ENCODE results near the gene LINGO4. TPM values are rescaled to one million over a fixed set of nuclear protein-coding genes. Genes with fewer than 3 reads are reported as not detected.

Gene LINGO4
- total RNA-seq: not detected in 2 replicates
- not detected in 2 replicates for polyA plus RNA-seq
- not detected in 2 replicates for polyA plus RNA-seq (2012)
- not detected in 2 replicates for polyA minus RNA-seq (ENCODE audit: low replicate concordance)

- Histone ChIP-seq H3K4me2 (ENCODE audit: extremely low read depth, insufficient read depth, low read length) (no peak within 1 kb of the TSS), H2AFZ (ENCODE audit: low read length) (no peak within 1 kb of the TSS), H3K9ac (ENCODE audit: insufficient read depth, low read length) (no peak within 1 kb of the TSS), H3K79me2 (ENCODE audit: control insufficient read depth, insufficient read depth, low read length) (no peaks in the 10 kb centered on the region), H3K36me3 (ENCODE audit: control insufficient read depth, insufficient read depth, low read length) (no peaks in the 10 kb centered on the region), H3K4me3 (replicated peaks in 1 of 4; ENCODE audit: control extremely low read depth in 1 of 4, insufficient read depth in 1 of 4, low read depth in 3 of 4, low read length in 4 of 4) (no peak within 1 kb of the TSS), H3K4me1 (ENCODE audit: control insufficient read depth, extremely low read depth, insufficient read depth, low read length) (no peaks in the 10 kb centered on the region), H3K27ac (ENCODE audit: insufficient read depth, low read length) (no peak within 1 kb of the TSS), H4K20me1 (ENCODE audit: control insufficient read depth, extremely low read depth, insufficient read depth, low read length) (no peaks in the 10 kb centered on the region), H3K9me3 (ENCODE audit: control insufficient read depth, insufficient read depth, low read depth, low read length) (no peaks in the 10 kb centered on the region), H3K27me3 (ENCODE audit: control insufficient read depth, insufficient read depth, low read length) (peaks cover 56% of the 10 kb centered on the region)
- DNase-seq (ENCODE audit: low read depth in 2 of 2): no peak
- TF ChIP-seq CTCF (conservative IDR thresholded peaks at IDR 0.05 in 1 of 2, IDR thresholded peaks at IDR 0.05 in 1 of 2; ENCODE audit: low read depth in 1 of 2, low read length in 2 of 2): no peak
- TF ChIP-seq EZH2 (IDR thresholded peaks at IDR 0.05; ENCODE audit: low read length, missing control alignments): no peak
Measured at GRCh38 chr1:151805066-151805820, at the start of gene LINGO4. Gene LINGO4, minus strand, starts transcription at chr1:151805419. Its CDS starts 2,715 bp downstream, at chr1:151802704.

- Histone ChIP-seq H4K20me1 (ENCODE audit: control insufficient read depth, extremely low read depth, insufficient read depth, low read length) (no peaks in the 10 kb centered on the region), H3K36me3 (ENCODE audit: control insufficient read depth, insufficient read depth, low read length) (no peaks in the 10 kb centered on the region), H3K79me2 (ENCODE audit: control insufficient read depth, insufficient read depth, low read length) (no peaks in the 10 kb centered on the region), H3K9ac (ENCODE audit: insufficient read depth, low read length) (no peak overlapping the region), H2AFZ (ENCODE audit: low read length) (no peak overlapping the region), H3K4me2 (ENCODE audit: extremely low read depth, insufficient read depth, low read length) (no peak overlapping the region), H3K27me3 (ENCODE audit: control insufficient read depth, insufficient read depth, low read length) (peaks cover 24% of the 10 kb centered on the region), H3K4me3 (replicated peaks in 1 of 4; ENCODE audit: control extremely low read depth in 1 of 4, insufficient read depth in 1 of 4, low read depth in 3 of 4, low read length in 4 of 4) (no peak overlapping the region), H3K27ac (ENCODE audit: insufficient read depth, low read length) (no peak overlapping the region), H3K4me1 (ENCODE audit: control insufficient read depth, extremely low read depth, insufficient read depth, low read length) (no peaks in the 10 kb centered on the region), H3K9me3 (ENCODE audit: control insufficient read depth, insufficient read depth, low read depth, low read length) (no peaks in the 10 kb centered on the region)
- TF ChIP-seq EZH2 (IDR thresholded peaks at IDR 0.05; ENCODE audit: low read length, missing control alignments) (no peak), CTCF (conservative IDR thresholded peaks at IDR 0.05 in 1 of 2, IDR thresholded peaks at IDR 0.05 in 1 of 2; ENCODE audit: low read depth in 1 of 2, low read length in 2 of 2) (no peak)
- DNase-seq (ENCODE audit: low read depth in 2 of 2): no peak
Measured at GRCh38 chr1:151854658-151855057, 49.4 kb upstream of the LINGO4 start.

- Histone ChIP-seq H3K79me2 (ENCODE audit: control insufficient read depth, insufficient read depth, low read length) (no peaks in the 10 kb centered on the region), H3K36me3 (ENCODE audit: control insufficient read depth, insufficient read depth, low read length) (no peaks in the 10 kb centered on the region), H3K27me3 (ENCODE audit: control insufficient read depth, insufficient read depth, low read length) (peaks cover 33% of the 10 kb centered on the region), H2AFZ (ENCODE audit: low read length) (no peak within 1 kb of the TSS), H3K27ac (ENCODE audit: insufficient read depth, low read length) (no peak within 1 kb of the TSS), H3K4me3 (replicated peaks in 1 of 4; ENCODE audit: control extremely low read depth in 1 of 4, insufficient read depth in 1 of 4, low read depth in 3 of 4, low read length in 4 of 4) (no peak within 1 kb of the TSS), H4K20me1 (ENCODE audit: control insufficient read depth, extremely low read depth, insufficient read depth, low read length) (no peaks in the 10 kb centered on the region), H3K4me1 (ENCODE audit: control insufficient read depth, extremely low read depth, insufficient read depth, low read length) (no peaks in the 10 kb centered on the region), H3K9me3 (ENCODE audit: control insufficient read depth, insufficient read depth, low read depth, low read length) (no peaks in the 10 kb centered on the region), H3K4me2 (ENCODE audit: extremely low read depth, insufficient read depth, low read length) (no peak within 1 kb of the TSS), H3K9ac (ENCODE audit: insufficient read depth, low read length) (no peak within 1 kb of the TSS)
- no peak for DNase-seq (ENCODE audit: low read depth in 2 of 2)
- no peak for TF ChIP-seq CTCF (conservative IDR thresholded peaks at IDR 0.05 in 1 of 2, IDR thresholded peaks at IDR 0.05 in 1 of 2; ENCODE audit: low read depth in 1 of 2, low read length in 2 of 2)
- no peak for TF ChIP-seq EZH2 (IDR thresholded peaks at IDR 0.05; ENCODE audit: low read length, missing control alignments)
Measured at GRCh38 chr1:151853411-151853943, 48.3 kb upstream of the LINGO4 start, which contains the start of gene THEM5. Gene THEM5, minus strand, starts transcription at chr1:151853712. Its CDS starts 147 bp downstream, at chr1:151853565.
